H1 (cell line): Measurements from ENCODE around the gene DKK3. TPM values are rescaled to one million over a fixed set of nuclear protein-coding genes. Genes with fewer than 3 reads are reported as not detected.

ENCODE experiments used
- CTCF ChIA-PET: fragments of 300-600 bp; sonication (Branson Sonifier 250); formaldehyde crosslinking; loops from one replicate; lab custom pipeline; 2021; ENCODE audit not compliant: partially characterized antibody; lab: Charles Lee
- POLR2A ChIA-PET: fragments of 300-600 bp; sonication (Branson Sonifier 250); formaldehyde crosslinking; loops from one replicate; lab custom pipeline; 2021; ENCODE audit warnings: inconsistent platforms; ENCODE audit not compliant: partially characterized antibody; lab: Charles Lee
- DNase-seq, 2 experiments: peaks; one replicate each; pipeline versions ENCODE4 v3.0.0 to v3.0.0-alpha.2; 2010 to 2022; ENCODE audit warnings: low spot score in 2 of 2, low read depth in 1 of 2, mixed read lengths in 1 of 2
- FAIRE-seq: peaks from 2 replicates; lab custom pipeline; 2011; peaks lifted over from hg19 to GRCh38; lab: Jason Lieb, UNC
- H2AFZ ChIP-seq: 2 replicates; pipeline ENCODE4 v1.8.1; 2012; ENCODE audit warnings: low read length, inconsistent platforms
- H2AK5ac ChIP-seq: 2 replicates; pipeline ENCODE4 v1.6.1; 2013; ENCODE audit warnings: low read depth, low read length
- H2BK120ac ChIP-seq: replicated peaks from 2 replicates; pipeline ENCODE3; 2013; ENCODE audit warnings: low read depth, low read length, inconsistent platforms
- H2BK12ac ChIP-seq: 2 replicates; pipeline ENCODE4 v1.6.1; 2013; ENCODE audit warnings: low read depth, low read length
- H2BK15ac ChIP-seq: 2 replicates; pipeline ENCODE4 v1.6.1; 2013; ENCODE audit warnings: low read length
- H2BK20ac ChIP-seq: 2 replicates; pipeline ENCODE4 v1.6.1; 2013; ENCODE audit warnings: low read length
- H2BK5ac ChIP-seq: 2 replicates; pipeline ENCODE4 v1.6.1; 2013; ENCODE audit warnings: low read depth, low read length
- H3K14ac ChIP-seq: 2 replicates; pipeline ENCODE4 v1.6.1; 2013; ENCODE audit warnings: inconsistent platforms; ENCODE audit not compliant: insufficient read length
- H3K18ac ChIP-seq: 2 replicates; pipeline ENCODE4 v1.6.1; 2013; ENCODE audit warnings: low read length; ENCODE audit errors: extremely low read depth
- H3K23ac ChIP-seq: 2 replicates; pipeline ENCODE4 v1.6.1; 2013; ENCODE audit warnings: inconsistent platforms; ENCODE audit not compliant: insufficient read length
- H3K23me2 ChIP-seq: 2 replicates; pipeline ENCODE4 v1.6.1; 2013; ENCODE audit warnings: low read depth, low read length
- H3K27ac ChIP-seq: 2 replicates; pipeline ENCODE4 v1.6.1; 2011; ENCODE audit warnings: low read depth, low read length, inconsistent platforms
- H3K27me3 ChIP-seq, 4 experiments: replicated peaks in 1 of 4; 1 replicate in 1 of 4; 2 replicates in 3 of 4; pipeline versions ENCODE4 v1.6.1 to v1.8.1; 2011 to 2013; ENCODE audit warnings: low read length in 3 of 4, mild to moderate bottlenecking in 3 of 4, inconsistent platforms in 2 of 4, mixed read lengths in 2 of 4, moderate library complexity in 1 of 4; ENCODE audit not compliant: control insufficient read depth in 3 of 4, insufficient read depth in 3 of 4; ENCODE audit errors: extremely low read depth in 1 of 4
- H3K36me3 ChIP-seq, 4 experiments: 2 replicates each; pipeline versions ENCODE4 v1.6.1 to v1.8.1; 2011 to 2013; ENCODE audit warnings: mild to moderate bottlenecking in 4 of 4, low read length in 3 of 4, moderate library complexity in 2 of 4, control low read depth in 1 of 4, inconsistent platforms in 1 of 4; ENCODE audit not compliant: insufficient read depth in 4 of 4, control insufficient read depth in 2 of 4
- H3K4ac ChIP-seq: replicated peaks from 2 replicates; pipeline ENCODE3; 2013; ENCODE audit warnings: low read length, low read depth, mixed read lengths, inconsistent platforms; ENCODE audit not compliant: insufficient read length
- H3K4me1 ChIP-seq, 4 experiments: replicated peaks in 1 of 4; 1 replicate in 1 of 4; 2 replicates in 3 of 4; pipeline versions ENCODE4 v1.6.1 to v1.8.1; 2011 to 2013; ENCODE audit warnings: low read length in 3 of 4, inconsistent platforms in 2 of 4, mixed read lengths in 1 of 4; ENCODE audit not compliant: insufficient read depth in 4 of 4, control insufficient read depth in 3 of 4
- H3K4me2 ChIP-seq, 2 experiments: 2 replicates each; pipeline versions ENCODE4 v1.6.1 to v1.8.1; 2011 to 2013; ENCODE audit warnings: low read depth in 2 of 2, low read length in 2 of 2, control low read depth in 1 of 2, inconsistent platforms in 1 of 2, mild to moderate bottlenecking in 1 of 2; ENCODE audit not compliant: insufficient read depth in 1 of 2
- H3K4me3 ChIP-seq, 4 experiments: fragments of 200-600, 300-600 bp in 1 of 4; sonication (generic), shearing (Covaris generic), sonication (Bioruptor Twin) in 1 of 4; 2 replicates each; pipeline versions ENCODE4 v1.5.1 to v1.8.1; 2011 to 2016; ENCODE audit warnings: low read length in 4 of 4, low read depth in 3 of 4, control low read depth in 2 of 4, inconsistent platforms in 2 of 4, mild to moderate bottlenecking in 2 of 4, mixed read lengths in 1 of 4, moderate library complexity in 1 of 4; ENCODE audit not compliant: insufficient read depth in 2 of 4; ENCODE audit errors: extremely low read depth in 1 of 4
- H3K56ac ChIP-seq: replicated peaks from 2 replicates; pipeline ENCODE3; 2013; ENCODE audit warnings: low read depth, mild to moderate bottlenecking, mixed read lengths, low read length, inconsistent platforms; ENCODE audit not compliant: insufficient read length
- H3K79me1 ChIP-seq: 2 replicates; pipeline ENCODE4 v1.6.1; 2013; ENCODE audit warnings: low read depth, low read length, control low read depth
- H3K79me2 ChIP-seq, 2 experiments: 2 replicates each; pipeline versions ENCODE4 v1.6.1 to v1.8.1; 2012 to 2013; ENCODE audit warnings: low read length in 2 of 2, mild to moderate bottlenecking in 2 of 2, inconsistent platforms in 1 of 2; ENCODE audit not compliant: insufficient read depth in 2 of 2, control insufficient read depth in 1 of 2
- H3K9ac ChIP-seq, 4 experiments: replicated peaks in 1 of 4; 1 replicate in 1 of 4; 2 replicates in 3 of 4; pipeline versions ENCODE4 v1.6.1 to v1.8.1; 2011 to 2013; ENCODE audit warnings: low read depth in 3 of 4, low read length in 3 of 4, control low read depth in 2 of 4, mild to moderate bottlenecking in 2 of 4, moderate library complexity in 2 of 4, inconsistent platforms in 1 of 4; ENCODE audit errors: extremely low read depth in 1 of 4
- H3K9me3 ChIP-seq, 2 experiments: 2 replicates each; pipeline versions ENCODE4 v1.6.1 to v1.8.1; 2012 to 2013; ENCODE audit warnings: mild to moderate bottlenecking in 2 of 2, moderate library complexity in 2 of 2, control low read depth in 1 of 2, inconsistent platforms in 1 of 2, low read depth in 1 of 2, low read length in 1 of 2, mixed read lengths in 1 of 2; ENCODE audit not compliant: insufficient read depth in 2 of 2
- H4K20me1 ChIP-seq, 2 experiments: replicated peaks in 1 of 2; 2 replicates each; pipeline versions ENCODE3 to v1.8.1; 2011 to 2013; ENCODE audit warnings: inconsistent platforms in 2 of 2, low read length in 2 of 2, mild to moderate bottlenecking in 1 of 2; ENCODE audit not compliant: insufficient read depth in 2 of 2, control insufficient read depth in 1 of 2
- H4K5ac ChIP-seq: 2 replicates; pipeline ENCODE4 v1.6.1; 2013; ENCODE audit warnings: low read length, low read depth, mixed read lengths, inconsistent platforms; ENCODE audit not compliant: insufficient read length
- H4K8ac ChIP-seq: 2 replicates; pipeline ENCODE4 v1.8.0; 2013; ENCODE audit warnings: mild to moderate bottlenecking, moderate library complexity, low read length, inconsistent platforms; ENCODE audit not compliant: insufficient read depth; ENCODE audit errors: extremely low read depth
- H4K91ac ChIP-seq: replicated peaks from 2 replicates; pipeline ENCODE3; 2013; ENCODE audit warnings: low read length, mixed read lengths, inconsistent platforms; ENCODE audit not compliant: insufficient read length
- ASH2L ChIP-seq: fragments of 200-600, 300-600 bp; sonication (generic); IDR thresholded peaks from one replicate; pipeline ENCODE4 v1.7.1; 2017; ENCODE audit warnings: low read length
- BACH1 ChIP-seq: IDR thresholded peaks from 2 replicates; pipeline ENCODE4 v1.6.1; 2012; ENCODE audit warnings: low read length, improper control_type of control experiment
- E2F6 ChIP-seq: IDR thresholded peaks from 2 replicates; pipeline ENCODE4 v1.6.1; 2012; ENCODE audit warnings: inconsistent platforms
- GTF2F1 ChIP-seq: IDR thresholded peaks from 2 replicates; pipeline ENCODE4 v1.6.1; 2012; ENCODE audit warnings: low read depth, low read length, improper control_type of control experiment, borderline replicate concordance
- KDM1A ChIP-seq: fragments of 200-600, 300-600 bp; sonication (generic); IDR thresholded peaks from 2 replicates; pipeline ENCODE4 v1.7.1; 2016; ENCODE audit warnings: mild to moderate bottlenecking, low read length, borderline replicate concordance
- KDM5A ChIP-seq: fragments of 200-600 bp; IDR thresholded peaks from 2 replicates; pipeline ENCODE4 v1.7.1; 2012; ENCODE audit warnings: mild to moderate bottlenecking, low read length, inconsistent platforms, mixed read lengths
- SIX5 ChIP-seq: IDR thresholded peaks from 2 replicates; pipeline ENCODE4 v1.6.1; 2011; ENCODE audit warnings: mild to moderate bottlenecking, low read depth, low read length
- SP1 ChIP-seq: IDR thresholded peaks from 2 replicates; pipeline ENCODE4 v1.6.1; 2011; ENCODE audit warnings: low read depth, low read length
- TBP ChIP-seq: IDR thresholded peaks from 2 replicates; pipeline ENCODE4 v1.6.1; 2011; ENCODE audit warnings: low read depth, low read length, improper control_type of control experiment
- WGBS, 2 experiments: shearing (Covaris generic) in 1 of 2; methylation state at CpG; one replicate each; pipeline versions ENCODE4 v1.1.6 to v1.1.7; 2013 to 2015; ENCODE audit warnings: low lambda C conversion rate in 2 of 2, mixed read lengths in 2 of 2, inconsistent platforms in 1 of 2, low coverage in 1 of 2, missing lambda C conversion rate in 1 of 2; ENCODE audit not compliant: insufficient replicate concordance in 2 of 2, insufficient coverage in 1 of 2, insufficient read length in 1 of 2; ENCODE audit errors: extremely low coverage in 1 of 2, missing lambda C conversion rate in 1 of 2; 5-methylcytosine and 5-hydroxymethylcytosine counted together
- polyA plus RNA-seq, 7 experiments: library from polyadenylated mRNA; depleted of rRNA in 3 of 7; stranded (reverse) in 5 of 7; unstranded in 2 of 7; fragments of >200 nt in 5 of 7; fragments of 200-250 nt in 2 of 7; gene quantifications; 1 replicate in 5 of 7; 2 replicates in 1 of 7; 4 replicates in 1 of 7; pipeline versions ENCODE4 v1.2.1 to v1.2.3, GENCODE V29; 2011 to 2013; ENCODE audit warnings: missing spikeins in 2 of 7, mixed read lengths in 2 of 7
- total RNA-seq: library from RNA; stranded (reverse); fragmentation: NEBNext Ultra II Directional; extraction: Animal tissue kit (Norgen Biotek cat#: 25700); gene quantifications from 2 replicates; pipeline ENCODE4 v1.2.1, GENCODE V29; 2021

Gene DKK3
- total and polyA plus RNA-seq, 2 of the 8 experiments (the other 6 are each of a cell fraction or from before 2014, with no cell fraction given) = 30.0 to 40.1 TPM

- Histone ChIP-seq H3K4ac (no peak overlapping the region), H4K5ac (no peak overlapping the region), H3K79me2 (no peaks in the 10 kb centered on the region), H2BK20ac (no peak overlapping the region), H4K20me1 (no peaks in the 10 kb centered on the region), H3K4me1 (peaks cover 0 to 3% (median 2%) of the 10 kb centered on the region in 4 experiments; a peak in 2 of 7 replicates), H3K9ac (no peak overlapping the region), H2BK12ac (no peak overlapping the region), H3K23ac (no peak overlapping the region), H3K4me2 (no peak overlapping the region), H4K91ac (no peak overlapping the region), H3K79me1 (no peaks in the 10 kb centered on the region), H2BK5ac (no peak overlapping the region), H3K18ac (no peak overlapping the region), H3K27me3 (no peaks in the 10 kb centered on the region), H2BK120ac (no peak overlapping the region), H2AK5ac (no peak overlapping the region), H2BK15ac (no peak overlapping the region), H3K36me3 (no peaks in the 10 kb centered on the region), H3K9me3 (no peaks in the 10 kb centered on the region), H3K56ac (no peak overlapping the region), H3K4me3 (no peak overlapping the region), H3K14ac (no peak overlapping the region), H2AFZ (no peak overlapping the region), H3K23me2 (no peaks in the 10 kb centered on the region), H3K27ac (no peak overlapping the region), H4K8ac (no peak overlapping the region)
- CTCF ChIA-PET = interaction anchor here (0.6 to 2.6 kb wide), 5 partner anchors 9 to 627 kb away, joined by 3 to 10 read pairs (median 3); no protein-coding TSS in a partner anchor
- 89% methylated on average over 8 of the region's 8 CpGs; no CpG with 5 or more reads in 1 of the 2 experiments for WGBS, 2 experiments
- POLR2A ChIA-PET = interaction anchor here (1.2 kb wide), 1 partner anchor 37 kb away, joined by 3 read pairs; no protein-coding TSS in a partner anchor
- no peak for FAIRE-seq
- TF ChIP-seq SIX5 (no peak), TBP (no peak), GTF2F1 (no peak), ASH2L (no peak), E2F6 (no peak), BACH1 (no peak), KDM1A (no peak), SP1 (no peak), KDM5A (no peak)
- peak in 1 of 2 experiments; percentile 24 for DNase-seq
These were observed 35.0 kb downstream of the DKK3 start for GRCh38 chr11:11973361-11973800.
